NK-92 treated with Interleukin-12 subunit alpha and Interleukin-12 subunit beta, amount 100 ng/mL, for 24 hours (cell line): Measurements from ENCODE around the gene MANBA.
"Not testable (repeated sequence)": the region's sequence is repeated elsewhere in the genome, so short reads cannot be mapped to it uniquely, and the experiment has no call there.

Experiments used
- DNase-seq: peaks from one replicate; lab custom pipeline; 2025; lab: John Stamatoyannopoulos, UW

Gene MANBA

DNA sequence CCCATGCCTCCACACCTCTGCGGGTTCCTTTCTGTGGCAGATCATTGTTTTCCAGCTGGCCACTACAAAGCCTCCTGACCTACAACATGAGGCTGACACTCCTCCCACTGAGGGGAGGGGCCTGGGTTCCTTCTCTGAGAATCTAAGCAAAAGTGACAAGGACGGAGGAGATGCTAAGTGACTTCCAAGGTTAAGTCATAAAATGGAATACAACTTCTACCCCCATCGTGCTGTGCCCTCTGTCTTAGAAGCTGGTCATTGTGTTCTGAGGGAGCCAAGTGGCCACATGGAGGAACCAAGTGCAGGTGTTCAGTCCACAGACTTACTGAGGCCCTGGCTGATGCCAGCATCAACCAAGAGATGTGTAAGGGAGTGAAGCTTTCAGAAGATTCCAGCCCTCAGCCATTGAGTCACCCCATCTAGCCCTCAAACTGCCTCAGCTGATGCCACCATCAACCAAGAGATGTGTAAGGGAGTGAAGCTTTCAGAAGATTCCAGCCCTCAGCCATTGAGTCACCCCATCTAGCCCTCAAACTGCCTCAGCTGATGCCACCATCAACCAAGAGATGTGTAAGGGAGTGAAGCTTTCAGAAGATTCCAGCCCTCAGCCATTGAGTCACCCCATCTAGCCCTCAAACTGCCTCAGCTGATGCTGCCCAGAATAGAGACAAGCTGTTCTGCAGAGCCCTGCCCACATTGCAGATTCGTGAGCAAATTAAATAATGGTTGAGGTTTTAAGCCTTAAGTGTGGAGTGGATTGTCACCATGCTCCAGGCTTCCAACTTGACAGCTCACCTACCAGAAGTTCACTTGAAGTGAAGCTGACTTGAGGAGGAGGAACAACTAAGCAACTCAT, 140.8 kb downstream of the MANBA start:
- DNase-seq, result not testable (repeated sequence)

- DNase-seq, result not testable (repeated sequence)
Observed at GRCh38 chr4:102619021-102619420, 141.7 kb downstream of the MANBA start.

DNA sequence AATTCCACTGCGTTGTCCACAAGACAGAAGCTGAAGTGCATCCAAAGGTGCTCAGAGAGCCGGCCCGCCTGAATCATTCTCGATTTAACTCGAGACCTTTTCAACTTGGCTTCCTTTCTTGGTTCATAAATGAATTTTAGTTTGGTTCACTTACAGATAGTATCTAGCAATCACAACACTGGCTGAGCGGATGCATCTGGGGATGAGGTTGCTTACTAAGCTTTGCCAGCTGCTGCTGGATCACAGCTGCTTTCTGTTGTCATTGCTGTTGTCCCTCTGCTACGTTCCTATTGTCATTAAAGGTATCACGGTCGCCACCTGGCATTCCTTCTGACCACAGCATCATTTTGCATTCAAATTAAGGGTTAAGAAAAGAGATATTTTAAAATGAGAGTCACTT, 144.1 kb downstream of the MANBA start:
- DNase-seq, result no peak

DNA sequence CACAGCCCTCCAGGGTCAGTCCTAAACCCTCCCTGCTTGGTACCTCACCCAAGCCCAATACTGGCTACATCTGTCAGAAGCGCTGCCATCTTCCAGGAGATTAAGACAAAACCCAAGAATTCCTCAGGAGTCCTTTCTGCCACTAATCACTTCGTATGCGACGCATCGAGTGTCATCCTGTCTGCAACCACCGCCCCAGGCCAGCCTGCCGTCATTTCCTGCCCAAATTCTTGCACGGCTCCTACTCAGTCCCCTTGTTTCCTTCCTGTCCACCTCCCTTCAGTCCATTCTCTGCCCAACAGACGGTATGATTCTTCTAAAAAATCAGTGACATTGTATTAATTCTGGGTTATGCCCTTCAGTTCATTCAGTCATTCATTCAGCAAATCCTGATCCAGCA, 146.0 kb downstream of the MANBA start:
- DNase-seq, result no peak

DNA sequence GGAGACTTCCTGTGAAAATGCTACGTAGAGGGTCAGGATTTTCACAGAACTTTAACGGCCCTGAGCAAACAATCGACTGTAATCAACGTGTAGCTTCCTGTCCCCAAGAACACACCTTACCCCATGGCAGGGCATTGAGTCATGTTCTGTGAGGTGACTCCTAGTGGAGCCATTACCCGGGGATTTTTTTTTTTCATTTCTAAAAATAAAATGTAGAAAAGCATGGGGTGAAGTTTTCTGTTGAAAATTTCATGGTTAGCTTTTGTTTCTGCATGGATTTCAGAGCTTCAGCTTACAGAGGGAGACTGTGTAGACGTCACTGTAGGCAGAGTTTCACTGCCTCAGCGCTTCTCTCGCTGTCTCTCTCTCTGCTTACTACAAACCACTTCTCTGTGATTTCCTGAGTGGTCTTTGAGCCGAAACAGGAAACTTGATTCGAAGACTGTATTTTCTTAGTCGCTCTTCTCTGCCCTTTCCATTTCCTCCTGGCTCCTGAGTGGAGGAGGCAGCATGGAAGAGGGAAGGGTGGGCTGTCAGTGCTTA, 147.9 kb downstream of the MANBA start:
- DNase-seq, result no peak

DNA sequence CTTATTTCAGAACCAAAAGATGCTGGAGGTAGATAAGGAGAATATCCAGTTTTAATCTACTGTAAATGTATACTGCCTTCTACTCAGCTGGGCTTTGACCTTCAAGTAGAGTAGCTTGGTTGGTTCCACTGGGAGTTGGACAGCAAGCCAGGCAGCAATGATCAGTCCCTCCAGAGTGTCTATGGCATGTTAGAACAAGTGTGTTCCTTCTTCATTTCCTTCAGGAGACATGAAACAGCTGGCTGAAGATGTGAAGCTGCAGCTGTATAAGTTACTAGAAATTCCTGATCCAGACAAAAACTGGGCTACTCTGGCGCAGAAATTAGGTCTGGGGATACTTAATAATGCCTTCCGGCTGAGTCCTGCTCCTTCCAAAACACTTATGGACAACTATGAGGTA, 148.6 kb downstream of the MANBA start:
- no peak for DNase-seq

GRCh38 chr4:102610476-102610875, 150.3 kb downstream of the MANBA start:
- DNase-seq, result no peak

GRCh38 chr4:102610007-102610406, 150.8 kb downstream of the MANBA start:
- DNase-seq, result no peak

DNA sequence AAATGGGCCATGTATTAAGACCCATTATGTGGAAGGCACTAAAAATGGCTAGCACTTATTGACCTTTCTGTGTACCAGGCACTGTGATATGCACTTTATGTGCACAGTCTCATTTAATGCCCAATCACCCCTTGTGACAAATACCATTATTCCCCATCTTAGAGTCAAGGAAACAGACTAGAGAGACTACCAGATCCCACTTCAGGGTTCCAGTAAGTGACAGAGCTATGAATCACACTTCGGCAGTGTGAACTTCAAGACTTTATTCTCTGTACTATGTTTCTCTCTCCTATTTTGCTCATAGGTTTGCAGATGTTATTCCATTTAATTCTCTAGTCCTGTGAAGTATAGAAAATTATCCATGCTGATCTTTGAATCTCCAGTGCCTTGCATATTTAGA, 152.6 kb downstream of the MANBA start:
- no peak for DNase-seq

GRCh38 chr4:102606846-102607450, 153.8 kb downstream of the MANBA start:
- no peak for DNase-seq

- DNase-seq, result no peak
Observed at GRCh38 chr4:102606261-102606660, 154.5 kb downstream of the MANBA start.

- DNase-seq, result no peak
Observed at GRCh38 chr4:102604222-102604940, 156.4 kb downstream of the MANBA start.

GRCh38 chr4:102601586-102602227, 159.1 kb downstream of the MANBA start:
- no peak for DNase-seq

GRCh38 chr4:102600689-102601088, 160.1 kb downstream of the MANBA start:
- DNase-seq, result no peak

DNA sequence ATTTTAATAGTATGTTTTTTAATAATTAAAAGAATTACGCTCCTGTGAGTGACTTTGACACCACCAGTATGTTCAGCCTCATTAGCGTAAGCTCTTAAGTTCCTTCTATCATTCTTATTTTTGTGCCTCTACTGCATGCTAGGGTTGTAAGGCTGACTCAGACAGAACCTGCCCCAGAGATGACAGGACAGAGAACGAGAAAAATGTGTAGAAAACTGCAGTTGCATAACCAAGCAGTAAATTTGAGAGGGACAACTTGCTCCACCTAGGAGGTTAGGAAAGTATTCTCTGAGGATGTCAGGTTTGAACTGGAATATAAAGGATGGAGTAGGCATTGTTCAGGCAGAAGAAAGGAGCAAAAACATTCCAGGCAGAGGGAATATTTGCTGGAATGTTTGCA, 160.9 kb downstream of the MANBA start:
- no peak for DNase-seq

- no peak for DNase-seq
Observed at GRCh38 chr4:102599455-102599854, 161.3 kb downstream of the MANBA start.

DNA sequence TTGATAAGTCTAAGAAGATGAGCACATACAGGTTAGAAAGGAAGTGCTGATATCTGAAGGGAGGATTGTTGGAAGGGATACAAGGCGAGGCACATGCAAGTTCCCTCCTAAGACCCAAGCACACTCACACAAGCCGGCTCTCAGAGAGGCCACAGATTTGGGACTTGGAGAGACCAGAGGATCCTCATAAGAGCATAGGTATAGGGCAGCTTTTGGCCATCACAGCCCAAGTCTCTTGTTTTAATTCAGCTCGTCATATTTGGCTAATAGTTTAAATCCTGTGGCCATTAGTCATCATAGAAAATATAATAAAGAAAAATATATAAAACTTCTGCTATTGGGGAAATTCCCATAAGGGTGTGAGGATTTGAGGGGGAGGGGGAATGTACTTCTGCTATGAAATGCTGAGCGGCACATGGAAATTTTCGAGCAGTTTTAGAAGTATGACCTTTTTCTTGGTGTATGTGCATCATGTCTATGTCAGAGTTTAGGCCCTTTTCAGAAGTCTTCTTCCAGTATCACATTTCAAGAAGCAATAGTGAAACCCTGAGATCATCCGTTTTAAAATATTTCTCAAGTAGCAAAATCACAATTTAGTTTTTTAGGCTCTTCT, 161.9 kb downstream of the MANBA start:
- no peak for DNase-seq

DNA sequence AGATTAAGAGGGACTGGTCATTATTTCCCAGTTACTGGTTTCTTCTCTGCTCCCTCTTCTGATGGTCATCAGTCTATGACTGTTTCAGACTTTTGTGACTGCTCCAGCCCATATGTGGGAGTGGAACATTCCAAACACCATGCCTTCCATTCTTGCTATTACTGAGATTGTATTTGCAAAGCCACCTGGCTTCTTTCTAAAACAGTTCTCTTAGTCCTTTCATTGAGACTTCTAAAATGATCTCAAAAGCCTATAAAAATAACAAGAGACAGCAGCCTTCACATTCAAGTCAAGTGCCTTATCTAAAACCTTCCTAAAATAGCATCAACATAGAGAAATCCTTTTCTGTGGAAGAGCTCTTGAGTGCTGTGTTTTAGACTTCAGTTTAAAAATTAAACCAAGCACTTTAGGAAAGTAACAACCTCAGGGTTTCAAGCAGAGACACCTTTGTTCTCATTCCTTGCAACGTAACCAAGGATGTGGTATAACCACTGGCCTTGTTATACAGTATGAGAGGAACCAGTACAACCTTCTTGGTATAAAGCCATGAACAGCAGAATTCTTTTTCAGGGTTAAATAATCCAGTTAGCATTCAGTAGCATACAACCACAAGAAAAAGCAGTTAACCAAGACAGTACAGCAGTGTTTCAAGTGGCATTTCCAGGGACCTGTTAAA, 162.5 kb downstream of the MANBA start:
- DNase-seq, result no peak

DNA sequence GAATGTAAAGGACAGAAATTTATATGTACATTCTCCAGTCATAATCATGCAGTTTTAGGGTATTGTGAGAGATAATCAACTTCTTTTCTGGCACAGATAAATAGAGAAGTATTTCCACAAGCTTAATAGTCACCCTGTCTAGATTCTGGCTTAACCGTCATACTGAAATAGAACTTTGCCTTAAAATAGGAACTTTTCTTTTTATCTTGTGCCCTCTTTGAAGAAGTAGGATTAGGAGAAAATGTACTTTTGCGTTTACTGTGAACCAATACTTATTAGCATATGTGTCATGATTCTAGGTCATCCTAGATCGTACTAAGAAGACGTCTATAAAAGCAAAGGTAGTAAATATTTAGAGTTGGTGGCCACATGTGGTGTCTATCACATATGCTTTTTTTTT, 164.2 kb downstream of the MANBA start:
- DNase-seq, result no peak

DNA sequence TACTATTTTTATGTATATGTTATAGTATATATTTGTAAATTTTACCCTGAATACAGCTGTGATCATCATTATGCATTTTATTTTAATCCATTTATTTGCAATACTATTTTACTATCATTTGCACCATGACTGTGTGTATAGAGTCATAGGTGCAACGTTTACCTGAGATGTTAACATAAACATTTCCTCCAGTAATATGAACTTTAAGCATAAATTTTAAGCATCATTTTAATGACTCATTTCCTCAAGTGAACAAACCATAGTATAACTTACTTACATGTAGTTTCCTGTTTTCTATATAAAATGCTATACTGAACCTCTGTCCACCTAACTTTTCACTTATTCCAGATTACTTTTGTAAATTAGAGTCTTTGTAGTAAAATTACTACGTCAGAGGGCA, 166.8 kb downstream of the MANBA start:
- no peak for DNase-seq

DNA sequence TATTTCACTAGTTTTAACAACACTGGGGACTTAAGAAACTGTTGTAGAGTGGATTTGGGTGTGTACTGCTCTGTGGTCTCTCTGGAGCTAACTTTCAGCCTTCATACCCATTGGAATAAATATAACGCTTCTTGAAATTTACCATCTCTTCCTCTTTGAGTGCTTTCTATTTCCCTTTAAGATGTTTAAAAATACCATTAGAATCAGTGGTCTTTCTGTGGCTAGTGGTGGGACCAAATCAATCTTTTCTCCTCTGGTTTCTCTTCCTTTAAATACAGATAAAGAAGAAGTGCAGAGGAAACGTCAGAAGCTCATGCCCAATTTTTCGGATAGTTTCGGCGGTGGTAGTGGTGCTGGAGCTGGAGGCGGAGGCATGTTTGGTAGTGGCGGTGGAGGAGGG, 167.6 kb downstream of the MANBA start:
- DNase-seq, result no peak
